A673 (cell line): ENCODE measurements around the gene RNF145. TPM values are rescaled to one million over a fixed set of nuclear protein-coding genes. Genes with fewer than 3 reads are reported as not detected.

ENCODE experiments used
- BruUV-seq: library from RNA; stranded (reverse); fragments of 400-500 nt; replicated peaks from 2 replicates; lab custom pipeline; 2021; lab: Mats Ljungman, UMichigan
- CTCF ChIA-PET: fragments of 300-600 bp; sonication (Branson Sonifier 250); formaldehyde crosslinking; loops from one replicate; lab custom pipeline; 2022; ENCODE audit warnings: antibody characterized with exemption; lab: Charles Lee
- POLR2A ChIA-PET: fragments of 300-600 bp; sonication (Branson Sonifier 250); formaldehyde crosslinking; loops from one replicate; lab custom pipeline; 2022; ENCODE audit warnings: antibody characterized with exemption; ENCODE audit not compliant: low non-redundant PET; lab: Charles Lee
- DNase-seq: peaks from one replicate; pipeline ENCODE4 v3.0.0-alpha.2; 2015; ENCODE audit warnings: low spot score
- H3K27ac ChIP-seq: fragments of 200-600 bp; sonication (generic); 2 replicates; pipeline ENCODE4 v1.5.1; 2016; ENCODE audit warnings: mixed run types, low read depth, mild to moderate bottlenecking, mixed read lengths, antibody characterized with exemption, low read length; ENCODE audit not compliant: poor library complexity, severe bottlenecking
- H3K27me3 ChIP-seq: fragments of 200-600 bp; sonication (generic); replicated peaks from 2 replicates; pipeline ENCODE4 v1.6.1; 2017; ENCODE audit warnings: mixed run types, low read depth, mild to moderate bottlenecking, mixed read lengths, antibody characterized with exemption, low read length; ENCODE audit not compliant: insufficient read depth, poor library complexity
- H3K36me3 ChIP-seq: fragments of 200-600 bp; sonication (generic); 2 replicates; pipeline ENCODE4 v1.6.1; 2016; ENCODE audit warnings: mixed run types, mild to moderate bottlenecking, mixed read lengths, antibody characterized with exemption, low read length; ENCODE audit not compliant: insufficient read depth, poor library complexity, severe bottlenecking
- H3K4me1 ChIP-seq: fragments of 200-600 bp; sonication (generic); 2 replicates; pipeline ENCODE4 v1.6.1; 2017; ENCODE audit warnings: mixed run types, mild to moderate bottlenecking, mixed read lengths, antibody characterized with exemption, low read length; ENCODE audit not compliant: insufficient read depth, poor library complexity, severe bottlenecking
- H3K4me3 ChIP-seq: fragments of 200-600 bp; sonication (generic); 2 replicates; pipeline ENCODE4 v1.5.1; 2016; ENCODE audit warnings: low read depth, mixed run types, mild to moderate bottlenecking, mixed read lengths, low read length; ENCODE audit not compliant: poor library complexity, severe bottlenecking
- H3K9me3 ChIP-seq: fragments of 200-600 bp; sonication (generic); 2 replicates; pipeline ENCODE4 v1.6.1; 2016; ENCODE audit warnings: mixed run types, low read depth, mild to moderate bottlenecking, mixed read lengths, antibody characterized with exemption, low read length; ENCODE audit not compliant: poor library complexity, severe bottlenecking
- EZH2 ChIP-seq: fragments of 200-600 bp; sonication (generic); IDR thresholded peaks from 2 replicates; pipeline ENCODE4 v1.6.1; 2017; ENCODE audit warnings: borderline replicate concordance, low read depth, mild to moderate bottlenecking, mixed read lengths, antibody characterized with exemption, low read length; ENCODE audit not compliant: poor library complexity, severe bottlenecking
- intact Hi-C: fragments of 100-400 bp; cut with micrococcal nuclease; formaldehyde crosslinking; loops from one replicate; pipeline ENCODE4 v1.10.0; 2022; ENCODE audit not compliant: unreplicated experiment
- total RNA-seq: library from RNA; stranded (reverse); gene quantifications from 2 replicates; pipeline ENCODE4 v1.2.3, GENCODE V29; 2021
- TF ChIP-seq, protein P1 (sequence below): fragments of 300-800, 200-600 bp; sonication (generic); conservative IDR thresholded peaks from 2 replicates; pipeline ENCODE4 v1.5.1; 2017; ENCODE audit warnings: low read depth, mild to moderate bottlenecking, antibody characterized with exemption, low read length, moderate library complexity, mixed read lengths

The RNF145 gene
- total RNA-seq, 1 experiment from 2014 or later: 132 TPM

DNA sequence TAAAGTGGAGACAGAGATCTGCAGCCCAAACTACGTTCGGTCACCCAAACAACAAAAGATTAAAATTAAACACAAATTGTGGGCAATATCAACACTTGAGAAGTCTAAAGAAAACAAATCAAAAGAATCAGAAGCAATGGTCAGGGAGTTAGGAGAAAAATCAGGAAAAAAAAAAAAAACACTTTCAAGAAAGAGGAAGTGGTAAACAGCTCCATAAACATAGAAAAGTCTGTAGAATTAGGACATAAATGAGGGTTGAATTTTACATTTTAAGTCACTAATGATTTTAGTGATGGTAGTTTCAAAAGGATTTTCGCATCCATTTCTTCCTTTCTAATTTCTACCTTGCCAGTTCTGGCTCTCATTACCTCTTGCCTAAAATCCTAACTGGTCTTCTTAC, 10.1 kb downstream of the RNF145 start:
- H3K4me3 ChIP-seq: no peak overlapping the region
- POLR2A ChIA-PET: no interaction called here
- CTCF ChIA-PET: no interaction called here

DNA sequence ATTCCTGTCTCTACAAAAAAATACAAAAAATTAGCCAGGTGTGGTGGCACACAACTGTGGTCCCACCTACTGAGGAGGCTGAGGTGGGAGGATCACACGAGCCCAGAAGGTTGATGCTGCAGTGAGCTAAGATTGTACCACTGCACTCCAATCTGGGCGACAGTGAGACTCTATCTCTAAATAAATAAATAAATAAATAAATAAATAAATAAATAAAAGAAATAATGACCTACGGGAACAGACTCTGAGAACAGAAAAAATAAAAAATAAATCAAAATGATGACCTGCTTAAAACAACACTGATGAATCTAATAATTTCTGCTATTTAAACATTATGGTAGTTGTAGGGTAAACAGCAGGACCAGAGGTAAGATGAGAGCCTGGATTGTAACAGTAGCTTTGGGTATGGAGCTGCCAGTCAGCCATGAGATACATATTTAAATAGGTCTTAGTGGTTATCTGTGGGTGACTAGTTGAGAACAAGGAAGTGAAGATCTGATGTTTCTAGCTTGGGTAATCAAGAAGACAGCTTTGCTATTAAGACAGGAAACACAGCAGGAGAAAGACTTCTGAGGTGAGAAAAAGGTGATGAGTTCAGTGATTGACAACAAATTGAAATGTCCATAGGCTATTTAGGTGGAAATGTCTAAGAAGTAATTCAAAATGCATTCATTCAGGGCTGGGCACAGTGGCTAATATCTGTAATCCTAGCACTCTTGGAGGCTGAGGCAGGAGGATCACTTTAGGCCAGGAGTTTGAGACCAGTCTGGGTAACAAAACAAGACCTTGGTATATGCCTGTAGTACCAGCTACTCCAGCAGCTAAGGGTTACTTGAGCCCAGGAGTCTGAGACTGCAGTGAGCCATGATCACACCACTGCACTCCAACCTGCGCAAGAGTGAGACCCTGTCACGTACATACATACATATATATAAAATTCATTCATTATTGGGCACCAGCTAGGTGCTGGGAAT, 11.0 kb downstream of the RNF145 start:
- POLR2A ChIA-PET: no interaction called here

More for the DNA sequence above, 10.1 kb downstream of the RNF145 start:
- DNase-seq: no peak
- H3K9me3 ChIP-seq: no peaks in the 10 kb centered on the region
- TF ChIP-seq, protein P1, sequence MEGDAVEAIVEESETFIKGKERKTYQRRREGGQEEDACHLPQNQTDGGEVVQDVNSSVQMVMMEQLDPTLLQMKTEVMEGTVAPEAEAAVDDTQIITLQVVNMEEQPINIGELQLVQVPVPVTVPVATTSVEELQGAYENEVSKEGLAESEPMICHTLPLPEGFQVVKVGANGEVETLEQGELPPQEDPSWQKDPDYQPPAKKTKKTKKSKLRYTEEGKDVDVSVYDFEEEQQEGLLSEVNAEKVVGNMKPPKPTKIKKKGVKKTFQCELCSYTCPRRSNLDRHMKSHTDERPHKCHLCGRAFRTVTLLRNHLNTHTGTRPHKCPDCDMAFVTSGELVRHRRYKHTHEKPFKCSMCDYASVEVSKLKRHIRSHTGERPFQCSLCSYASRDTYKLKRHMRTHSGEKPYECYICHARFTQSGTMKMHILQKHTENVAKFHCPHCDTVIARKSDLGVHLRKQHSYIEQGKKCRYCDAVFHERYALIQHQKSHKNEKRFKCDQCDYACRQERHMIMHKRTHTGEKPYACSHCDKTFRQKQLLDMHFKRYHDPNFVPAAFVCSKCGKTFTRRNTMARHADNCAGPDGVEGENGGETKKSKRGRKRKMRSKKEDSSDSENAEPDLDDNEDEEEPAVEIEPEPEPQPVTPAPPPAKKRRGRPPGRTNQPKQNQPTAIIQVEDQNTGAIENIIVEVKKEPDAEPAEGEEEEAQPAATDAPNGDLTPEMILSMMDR: no peak
- TF ChIP-seq EZH2: no peak
- H3K27me3 ChIP-seq: no peaks in the 10 kb centered on the region
- no peak overlapping the region for H3K27ac ChIP-seq
- no TSS peak for BruUV-seq
- intact Hi-C loops: no loop called here
- H3K4me1 ChIP-seq: peaks cover 13% of the 10 kb centered on the region
- peaks cover 45% of the 10 kb centered on the region for H3K36me3 ChIP-seq

GRCh38 chr5:159195775-159196174, 13.6 kb downstream of the RNF145 start:
- intact Hi-C loops: no loop called here
- Histone ChIP-seq H3K27me3 (no peaks in the 10 kb centered on the region), H3K4me3 (no peak overlapping the region), H3K9me3 (no peaks in the 10 kb centered on the region), H3K36me3 (peaks cover 53% of the 10 kb centered on the region), H3K4me1 (no peaks in the 10 kb centered on the region), H3K27ac (no peak overlapping the region)
- ChIA-PET POLR2A (no interaction called here), CTCF (no interaction called here)
- DNase-seq: no peak
- TF ChIP-seq EZH2: no peak
- TF ChIP-seq, protein P1: no peak
- BruUV-seq: no TSS peak

More for the DNA sequence above, 11.0 kb downstream of the RNF145 start:
- peaks cover 6% of the 10 kb centered on the region for H3K4me1 ChIP-seq
- no peaks in the 10 kb centered on the region for H3K9me3 ChIP-seq
- intact Hi-C loops: no loop called here
- no peak overlapping the region for H3K27ac ChIP-seq
- peaks cover 52% of the 10 kb centered on the region for H3K36me3 ChIP-seq
- no peak for TF ChIP-seq EZH2
- TF ChIP-seq, protein P1: no peak
- H3K4me3 ChIP-seq: no peak overlapping the region
- CTCF ChIA-PET: no interaction called here
- no TSS peak for BruUV-seq
- DNase-seq: no peak
- no peaks in the 10 kb centered on the region for H3K27me3 ChIP-seq
